DMS153 treated with DMSO at 0.1 percent for 48 hours (cell line): ENCODE measurements around the gene IQUB.
"Not testable (repeated sequence)": the region's sequence is repeated elsewhere in the genome, so short reads cannot be mapped to it uniquely, and the experiment has no call there.

Source experiments
- DNase-seq: peaks from one replicate; lab custom pipeline; 2025; ENCODE audit not compliant: unreplicated experiment; lab: John Stamatoyannopoulos, UW

The IQUB gene

GRCh38 chr7:123534383-123535260 lies at the start of gene IQUB:
IQUB (minus strand) TSS chr7:123534595; CDS start chr7:123512340, 22,255 bp downstream.
- DNase-seq = peak; percentile 92

GRCh38 chr7:123583821-123584220 lies 49.4 kb upstream of the IQUB start:
- DNase-seq = no peak

- no peak for DNase-seq
These were observed 46.7 kb upstream of the IQUB start for GRCh38 chr7:123581162-123581459.

GRCh38 chr7:123580406-123581161 lies 46.2 kb upstream of the IQUB start:
- DNase-seq = peak; percentile 52

GRCh38 chr7:123579416-123579815 lies 45.0 kb upstream of the IQUB start:
- no peak for DNase-seq

GRCh38 chr7:123573896-123574467 lies 39.6 kb upstream of the IQUB start:
- DNase-seq = no peak

GRCh38 chr7:123573341-123573740 lies 38.9 kb upstream of the IQUB start:
- no peak for DNase-seq

GRCh38 chr7:123571684-123572083 lies 37.3 kb upstream of the IQUB start:
- DNase-seq = no peak

GRCh38 chr7:123571187-123571586 lies 36.8 kb upstream of the IQUB start:
- DNase-seq = no peak

GRCh38 chr7:123570390-123571182 lies 36.2 kb upstream of the IQUB start:
- DNase-seq = no peak

GRCh38 chr7:123569352-123570010 lies 35.1 kb upstream of the IQUB start:
- DNase-seq = no peak

- no peak for DNase-seq
These were observed 27.7 kb upstream of the IQUB start for GRCh38 chr7:123562121-123562520.

- DNase-seq = no peak
These were observed 24.0 kb upstream of the IQUB start for GRCh38 chr7:123558289-123558874.

GRCh38 chr7:123557398-123558288 lies 23.2 kb upstream of the IQUB start, which contains the start of gene NDUFA5:
NDUFA5 (minus strand) TSS chr7:123557818; CDS start chr7:123557795, 23 bp downstream.
- DNase-seq = peak; percentile 98

GRCh38 chr7:123557016-123557397 lies 22.6 kb upstream of the IQUB start:
- DNase-seq = no peak

GRCh38 chr7:123555484-123555883 lies 21.1 kb upstream of the IQUB start:
- no peak for DNase-seq

- DNase-seq = no peak
These were observed 18.8 kb upstream of the IQUB start for GRCh38 chr7:123553159-123553558.

- no peak for DNase-seq
These were observed 18.2 kb upstream of the IQUB start for GRCh38 chr7:123552641-123553040.

GRCh38 chr7:123552134-123552533 lies 17.7 kb upstream of the IQUB start:
- DNase-seq = not testable (repeated sequence)
